HG02798 (cell line): ENCODE results near the gene AKR1A1.
A peak's percentile ranks its signal among the peaks of the same experiment; 100 is the strongest.
"Not testable (repeated sequence)": the region's sequence is repeated elsewhere in the genome, so short reads cannot be mapped to it uniquely, and the experiment has no call there.

Experiments
- ATAC-seq: cut with Tn5 transposase; IDR thresholded peaks from one replicate; pipeline ENCODE4 v1.9.1; 2021; ENCODE audit warnings: mild to moderate bottlenecking; ENCODE audit not compliant: unreplicated experiment, poor library complexity

Gene AKR1A1

GRCh38 chr1:45522324-45523104 lies 28.1 kb upstream of the AKR1A1 start:
- ATAC-seq = no peak

- not testable (repeated sequence) for ATAC-seq
These were observed 27.1 kb upstream of the AKR1A1 start for GRCh38 chr1:45523516-45523915.

GRCh38 chr1:45523975-45524374 lies 26.7 kb upstream of the AKR1A1 start:
- not testable (repeated sequence) for ATAC-seq

DNA sequence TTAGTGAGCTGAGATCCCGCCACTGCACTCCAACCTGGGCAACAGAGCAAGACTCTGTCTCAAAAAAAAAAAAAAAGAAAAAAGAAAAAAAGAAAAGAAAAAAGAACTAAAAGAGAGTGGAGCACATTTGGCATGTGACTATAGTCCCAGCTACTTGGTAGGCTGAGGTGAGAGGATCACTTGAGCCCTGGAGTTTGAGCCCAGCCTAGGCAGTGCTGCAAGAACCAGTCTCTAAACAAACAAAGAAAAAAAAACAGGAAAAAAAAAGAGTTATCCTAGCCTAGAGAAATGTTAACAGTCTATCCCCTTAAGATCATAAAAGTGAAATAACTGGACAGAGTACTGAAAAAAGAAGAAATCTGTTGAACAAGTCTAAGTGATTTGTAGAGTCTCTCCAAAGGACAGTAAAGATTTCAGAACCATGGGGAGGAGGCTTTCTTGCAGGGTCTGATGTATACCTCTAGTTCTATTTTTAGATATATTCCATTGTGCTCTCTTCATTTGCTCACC lies 24.4 kb upstream of the AKR1A1 start:
- ATAC-seq = no peak

GRCh38 chr1:45530632-45531135 lies 19.9 kb upstream of the AKR1A1 start:
- ATAC-seq = no peak

- ATAC-seq = no peak
These were observed 18.8 kb upstream of the AKR1A1 start for GRCh38 chr1:45531873-45532272.

DNA sequence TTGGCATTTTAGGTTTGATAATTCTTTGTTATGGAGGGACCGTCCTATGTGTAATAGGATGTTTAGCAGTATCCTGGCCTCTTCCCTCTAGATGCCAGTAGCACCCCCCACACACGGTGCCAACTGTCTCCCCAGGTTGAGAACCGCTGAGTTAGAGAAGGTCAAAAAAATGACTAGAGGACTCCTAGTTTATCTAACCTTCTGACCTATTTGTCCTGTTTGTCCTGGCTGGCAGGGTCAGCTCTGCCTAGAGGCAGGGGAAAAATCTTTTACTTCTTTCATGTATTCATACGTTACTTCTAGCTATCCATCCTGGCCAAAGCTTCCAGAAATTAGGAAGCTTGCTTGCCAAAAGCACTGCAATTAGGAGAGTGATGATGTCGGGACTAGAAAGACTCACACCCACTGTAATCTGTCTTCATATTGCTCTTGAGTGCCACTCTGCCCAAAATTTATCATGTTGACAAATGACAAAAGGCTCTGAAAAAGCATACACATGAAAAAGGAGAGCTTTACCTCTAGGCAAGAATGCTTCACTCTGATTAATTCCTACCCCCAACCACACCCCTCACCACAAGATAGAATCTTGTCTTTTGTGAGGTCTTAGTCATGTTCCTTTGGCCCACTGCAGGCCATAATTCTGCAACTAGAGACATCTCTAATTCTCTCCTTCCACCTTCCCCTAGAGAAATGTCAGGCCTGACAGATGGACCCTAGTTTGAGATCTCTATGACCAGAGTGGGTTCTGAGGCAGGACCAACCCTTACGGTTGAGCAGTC lies 14.4 kb upstream of the AKR1A1 start:
- ATAC-seq = no peak

DNA sequence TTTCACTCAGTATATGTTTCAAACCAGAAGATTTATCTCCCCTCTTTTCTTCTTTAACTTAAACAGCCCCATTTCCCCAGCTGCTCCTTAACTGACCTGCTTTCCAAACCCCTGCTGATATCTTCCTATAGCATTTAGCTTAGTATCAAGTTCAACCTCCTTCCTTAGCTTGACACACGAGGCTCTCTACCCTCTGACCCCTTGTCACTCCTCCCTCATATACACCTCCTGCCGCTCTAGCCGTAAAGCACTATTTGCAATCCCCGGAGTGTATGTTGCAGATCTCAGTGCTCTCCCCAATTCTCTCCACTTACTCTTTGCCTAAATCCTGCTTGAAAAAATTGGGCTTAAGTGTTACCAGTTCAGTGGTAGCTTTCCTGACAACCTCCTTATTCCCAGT lies 13.7 kb upstream of the AKR1A1 start:
- no peak for ATAC-seq

DNA sequence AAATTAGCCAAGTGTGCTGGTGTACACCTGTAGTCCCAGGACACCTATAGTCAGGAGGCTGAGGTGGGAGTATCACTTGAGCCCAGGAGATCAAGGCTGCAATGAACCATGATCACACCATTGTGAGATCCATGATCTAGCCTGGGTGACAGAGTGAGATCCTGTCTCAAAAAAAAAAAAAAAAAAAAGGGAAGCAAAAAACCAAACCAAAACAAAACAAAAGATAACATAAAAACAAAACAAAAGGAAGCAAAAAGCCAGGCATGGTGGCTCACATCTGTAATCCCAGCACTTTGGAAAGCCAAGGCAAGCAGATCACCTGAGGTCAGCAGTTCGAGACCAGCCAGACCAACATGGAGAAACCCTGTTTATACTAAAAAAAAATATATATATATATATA lies 9.4 kb upstream of the AKR1A1 start:
- ATAC-seq = no peak

GRCh38 chr1:45542591-45542990 lies 8.0 kb upstream of the AKR1A1 start:
- no peak for ATAC-seq

DNA sequence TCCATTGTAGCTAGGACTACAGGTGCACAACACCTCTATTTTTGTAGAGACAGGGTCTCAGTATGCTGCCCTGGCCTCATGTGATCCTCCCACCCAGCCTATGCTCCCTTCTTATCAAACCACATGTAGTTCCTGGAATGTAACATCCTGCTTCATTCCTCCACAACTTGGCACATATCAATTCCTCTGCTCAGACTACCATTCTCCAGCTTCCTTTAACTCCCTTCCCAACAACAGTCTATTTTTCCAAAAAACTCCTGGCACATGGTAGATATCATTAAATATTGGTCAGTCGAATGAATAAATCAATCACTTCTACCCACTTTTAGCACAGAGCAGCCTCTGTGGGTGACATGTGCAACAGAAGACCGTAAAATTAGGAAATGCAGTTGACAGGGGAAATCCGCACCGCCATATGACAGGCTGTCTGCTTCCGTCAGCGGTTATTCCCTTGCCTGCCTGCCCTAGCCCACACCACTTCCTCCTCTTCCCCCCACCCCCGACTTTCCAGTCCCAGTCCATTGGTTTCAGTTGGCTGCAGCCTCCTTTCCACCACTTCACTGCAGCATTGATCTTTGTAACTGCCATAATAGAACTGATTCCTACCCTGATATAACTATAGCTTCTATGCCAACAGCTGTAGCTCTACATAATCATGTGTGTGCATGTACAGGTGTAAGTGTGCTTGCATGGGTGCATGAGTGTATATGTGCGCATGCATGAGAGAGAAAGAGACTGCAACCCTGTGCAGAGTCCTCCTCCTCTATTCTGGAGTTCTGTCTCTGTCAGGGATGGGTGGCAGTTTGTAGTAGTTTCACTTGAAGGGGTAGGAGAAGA lies 6.8 kb upstream of the AKR1A1 start:
- ATAC-seq = peak; percentile 61

- ATAC-seq = no peak
These were observed 6.1 kb upstream of the AKR1A1 start for GRCh38 chr1:45544530-45544929.

DNA sequence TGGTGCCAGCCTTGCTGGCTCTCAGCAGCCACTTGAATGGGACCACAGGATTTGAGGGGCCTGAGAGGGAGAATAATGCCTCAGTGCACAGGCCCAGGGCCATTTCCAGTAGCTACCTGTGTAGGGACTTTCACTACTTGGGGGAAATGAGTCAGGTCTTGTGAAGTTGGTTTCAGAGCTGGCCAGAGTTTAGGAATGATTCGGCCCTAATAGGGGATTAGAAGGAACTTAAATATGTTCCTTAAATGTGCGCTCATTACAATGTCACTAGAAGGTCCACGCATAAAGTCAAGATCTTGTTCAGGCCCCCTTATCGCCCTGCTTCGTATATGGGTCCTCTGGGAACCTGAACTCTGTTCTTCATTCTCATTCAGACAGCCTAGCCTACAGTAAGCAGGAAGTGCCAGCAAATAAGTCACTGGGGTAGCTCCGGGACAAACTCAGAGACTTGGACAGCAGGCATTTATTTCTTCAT lies 5.6 kb upstream of the AKR1A1 start:
- peak; percentile 58 for ATAC-seq

GRCh38 chr1:45545553-45546310 lies 4.9 kb upstream of the AKR1A1 start:
- ATAC-seq = peak; percentile 9

- ATAC-seq = no peak
These were observed 1.1 kb downstream of the AKR1A1 start for GRCh38 chr1:45551684-45552083.

DNA sequence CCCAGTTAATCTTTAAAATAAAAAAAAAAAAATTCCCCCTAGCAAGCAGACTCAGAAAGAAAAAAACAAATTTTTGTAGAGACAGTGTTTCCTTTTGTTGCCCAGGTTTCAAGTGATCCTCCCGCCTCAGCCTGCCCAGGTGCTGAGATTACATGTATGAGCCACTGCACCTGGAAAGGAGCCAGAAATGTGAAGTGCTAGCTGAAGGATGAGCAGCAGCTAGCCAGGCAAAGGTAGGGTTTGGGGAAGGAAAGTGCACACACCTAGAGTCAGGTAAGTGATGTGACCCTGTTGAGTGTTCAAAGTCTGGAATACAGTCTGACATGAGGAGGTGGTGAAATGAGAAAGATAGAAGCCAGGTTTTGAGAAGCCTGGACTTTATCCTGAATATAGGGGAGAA lies 1.7 kb downstream of the AKR1A1 start:
- no peak for ATAC-seq

- no peak for ATAC-seq
These were observed 3.6 kb downstream of the AKR1A1 start for GRCh38 chr1:45554198-45554597.

DNA sequence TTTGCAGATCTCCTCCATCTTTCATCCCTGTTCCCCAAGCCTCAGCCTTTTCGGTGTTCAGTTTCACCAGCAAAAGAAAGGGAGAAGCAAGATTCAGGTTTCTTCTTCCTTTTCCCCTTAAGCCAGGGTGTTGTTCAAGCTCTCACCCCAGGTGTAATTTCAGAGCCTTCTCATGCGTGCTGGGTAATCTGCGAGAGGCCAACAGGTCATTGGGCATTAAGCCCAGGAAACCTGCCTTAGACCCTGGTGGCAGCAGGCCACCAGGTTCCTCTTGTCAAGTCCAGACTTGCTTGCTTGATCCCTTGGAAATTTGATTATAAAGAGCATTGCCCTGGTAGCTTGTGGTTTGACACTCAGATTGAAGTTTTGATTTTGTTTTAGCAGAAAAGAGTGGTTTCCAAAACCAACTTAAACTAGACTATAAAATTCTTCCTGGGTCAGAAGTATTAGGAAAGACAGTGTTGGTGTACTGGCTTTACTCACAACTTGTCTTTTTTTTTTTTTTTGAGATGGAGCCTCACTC lies 6.9 kb downstream of the AKR1A1 start:
- ATAC-seq = no peak

DNA sequence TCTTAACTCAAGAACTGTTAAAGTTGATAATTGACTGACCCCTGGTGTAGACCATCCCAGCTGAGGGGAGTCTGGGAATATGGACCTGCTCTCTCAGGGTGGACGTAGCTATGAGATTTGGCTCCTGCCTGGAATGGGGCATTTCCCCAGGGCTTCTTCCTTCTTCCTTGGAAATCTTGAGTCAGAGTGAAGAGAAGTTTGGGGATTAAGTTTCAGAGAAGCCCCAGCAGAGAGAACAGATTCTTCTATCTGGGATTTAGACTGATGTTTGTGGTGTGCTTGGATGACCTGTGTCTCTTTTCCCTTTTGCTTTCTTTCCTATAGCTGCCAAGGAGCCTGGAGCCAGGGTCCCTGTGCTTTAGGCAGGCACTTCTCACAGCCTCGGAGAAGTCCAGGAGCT lies 13.2 kb downstream of the AKR1A1 start:
- ATAC-seq = no peak
